ENCODE results near the gene BACE2.

GRCh38 chr21:41227357-41228005 lies 59.5 kb downstream of the BACE2 start:
- no peak for TF ChIP-seq CEBPB (IDR thresholded peaks at IDR 0.05; ENCODE audit: low read depth, low read length)
- TF ChIP-seq, protein P1, sequence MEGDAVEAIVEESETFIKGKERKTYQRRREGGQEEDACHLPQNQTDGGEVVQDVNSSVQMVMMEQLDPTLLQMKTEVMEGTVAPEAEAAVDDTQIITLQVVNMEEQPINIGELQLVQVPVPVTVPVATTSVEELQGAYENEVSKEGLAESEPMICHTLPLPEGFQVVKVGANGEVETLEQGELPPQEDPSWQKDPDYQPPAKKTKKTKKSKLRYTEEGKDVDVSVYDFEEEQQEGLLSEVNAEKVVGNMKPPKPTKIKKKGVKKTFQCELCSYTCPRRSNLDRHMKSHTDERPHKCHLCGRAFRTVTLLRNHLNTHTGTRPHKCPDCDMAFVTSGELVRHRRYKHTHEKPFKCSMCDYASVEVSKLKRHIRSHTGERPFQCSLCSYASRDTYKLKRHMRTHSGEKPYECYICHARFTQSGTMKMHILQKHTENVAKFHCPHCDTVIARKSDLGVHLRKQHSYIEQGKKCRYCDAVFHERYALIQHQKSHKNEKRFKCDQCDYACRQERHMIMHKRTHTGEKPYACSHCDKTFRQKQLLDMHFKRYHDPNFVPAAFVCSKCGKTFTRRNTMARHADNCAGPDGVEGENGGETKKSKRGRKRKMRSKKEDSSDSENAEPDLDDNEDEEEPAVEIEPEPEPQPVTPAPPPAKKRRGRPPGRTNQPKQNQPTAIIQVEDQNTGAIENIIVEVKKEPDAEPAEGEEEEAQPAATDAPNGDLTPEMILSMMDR (conservative IDR thresholded peaks at IDR 0.05; ENCODE audit: low read depth, low read length): no peak

Measured in IMR-90 (cell line).